Neural crest cell (in vitro differentiated cells): ENCODE data around the gene TPPP2. TPM values are rescaled to one million over a fixed set of nuclear protein-coding genes. Genes with fewer than 3 reads are reported as not detected.

Experiments
- DNase-seq: peaks from one replicate; pipeline ENCODE4 v3.0.0; 2021; ENCODE audit warnings: low read depth, mixed read lengths, low spot score
- H3K27ac Mint-ChIP-seq: one replicate; pipeline ENCODE4 v1.8.0; 2021; ENCODE audit warnings: mild to moderate bottlenecking, mixed read lengths; ENCODE audit not compliant: unreplicated experiment
- H3K27me3 Mint-ChIP-seq: 2 replicates; pipeline ENCODE4 v1.8.0; 2021; ENCODE audit warnings: low read depth, mild to moderate bottlenecking, mixed read lengths
- H3K36me3 Mint-ChIP-seq: 2 replicates; pipeline ENCODE4 v1.8.0; 2021; ENCODE audit warnings: low read depth, mild to moderate bottlenecking, mixed read lengths
- H3K4me1 Mint-ChIP-seq: 2 replicates; pipeline ENCODE4 v1.8.0; 2021; ENCODE audit warnings: mixed read lengths
- H3K4me3 Mint-ChIP-seq: one replicate; pipeline ENCODE4 v1.8.0; 2021; ENCODE audit warnings: mild to moderate bottlenecking, mixed read lengths
- H3K9me3 Mint-ChIP-seq: 2 replicates; pipeline ENCODE4 v1.8.0; 2021; ENCODE audit warnings: mixed read lengths
- CTCF ChIP-seq: fragments of 200-600 bp; sonication (generic); conservative IDR thresholded peaks from 2 replicates; pipeline ENCODE4 v1.5.0; 2021; ENCODE audit warnings: antibody characterized with exemption, mild to moderate bottlenecking
- total RNA-seq: library from RNA; stranded (reverse); gene quantifications from 2 replicates; pipeline ENCODE4 v1.2.1, GENCODE V29; 2021

Gene TPPP2
- total RNA-seq, 1 donor from 2014 or later: not detected

DNA sequence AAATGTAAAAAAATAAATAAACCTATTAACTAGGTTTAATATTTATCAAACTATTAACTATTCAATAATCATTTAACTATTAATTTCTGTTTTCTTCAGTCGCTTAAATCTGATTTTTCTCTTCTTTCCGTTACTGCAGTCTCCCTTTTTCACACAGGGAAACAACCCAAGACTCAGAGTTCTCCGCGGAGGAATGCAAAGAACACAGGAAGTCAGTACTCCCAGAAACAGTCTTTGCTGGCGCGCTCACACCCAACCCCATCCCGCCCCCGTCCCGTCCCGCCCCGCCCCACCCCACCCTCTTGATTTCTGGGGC, 40.6 kb upstream of the TPPP2 start:
- H3K27me3 Mint-ChIP-seq: peaks cover 12% of the 10 kb centered on the region
- H3K27ac Mint-ChIP-seq: no peak overlapping the region
- peak overlapping the region; percentile 96 for H3K4me3 Mint-ChIP-seq
- H3K9me3 Mint-ChIP-seq: no peaks in the 10 kb centered on the region
- TF ChIP-seq CTCF: no peak
- no peak for DNase-seq
- peaks cover 26% of the 10 kb centered on the region for H3K4me1 Mint-ChIP-seq
- H3K36me3 Mint-ChIP-seq: peaks cover 8% of the 10 kb centered on the region

DNA sequence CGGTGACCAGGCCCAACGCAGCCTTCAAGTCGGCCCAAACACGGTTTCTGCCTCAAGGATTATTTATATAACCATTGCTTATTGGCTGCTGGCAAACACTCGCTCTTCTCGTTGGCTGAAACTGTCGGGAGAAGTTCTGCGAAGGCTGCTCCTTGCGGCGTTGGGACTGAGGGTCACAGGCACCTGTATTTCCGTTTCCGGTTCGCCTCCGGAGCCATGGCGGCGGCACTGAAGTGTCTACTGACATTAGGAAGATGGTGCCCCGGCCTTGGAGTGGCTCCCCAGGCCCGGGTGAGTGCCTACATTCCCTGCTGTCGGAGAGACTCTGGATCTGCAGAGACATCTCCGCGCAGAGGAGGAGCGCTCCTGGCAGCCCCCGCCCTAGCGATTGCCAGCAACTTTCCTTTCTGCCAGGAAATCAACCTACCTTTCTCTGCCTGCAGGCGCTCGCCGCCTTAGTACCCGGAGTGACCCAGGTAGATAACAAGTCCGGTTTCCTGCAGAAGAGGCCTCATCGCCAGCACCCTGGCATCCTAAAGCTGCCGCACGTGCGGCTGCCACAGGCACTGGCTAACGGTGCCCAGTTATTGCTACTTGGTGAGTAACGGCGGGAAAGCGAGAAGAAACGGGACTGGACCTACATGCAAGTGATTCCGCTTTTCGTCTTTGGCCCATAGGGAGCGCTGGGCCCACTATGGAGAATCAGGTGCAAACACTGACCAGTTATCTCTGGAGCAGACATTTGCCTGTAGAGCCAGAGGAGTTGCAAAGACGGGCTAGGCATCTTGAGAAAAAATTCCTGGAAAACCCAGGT, 40.0 kb upstream of the TPPP2 start, which contains the start of gene METTL17:
TSS of gene METTL17 (plus strand) at position 194 of the 814 bp plus-strand sequence. CDS start at position 217, 23 bp downstream.
- peaks cover 12% of the 10 kb centered on the region for H3K27me3 Mint-ChIP-seq
- peak within 1 kb of the TSS; percentile 96 for H3K4me3 Mint-ChIP-seq
- peaks cover 11% of the 10 kb centered on the region for H3K36me3 Mint-ChIP-seq
- no peaks in the 10 kb centered on the region for H3K9me3 Mint-ChIP-seq
- H3K4me1 Mint-ChIP-seq: peaks cover 26% of the 10 kb centered on the region
- H3K27ac Mint-ChIP-seq: peak within 1 kb of the TSS; percentile 9
- peak; percentile 80 for DNase-seq
- peak; percentile 56 for TF ChIP-seq CTCF

GRCh38 chr14:20996521-20996920, 33.5 kb upstream of the TPPP2 start:
- no peaks in the 10 kb centered on the region for H3K9me3 Mint-ChIP-seq
- H3K27me3 Mint-ChIP-seq: no peaks in the 10 kb centered on the region
- no peak overlapping the region for H3K27ac Mint-ChIP-seq
- TF ChIP-seq CTCF: no peak
- H3K4me3 Mint-ChIP-seq: no peak overlapping the region
- peaks cover 12% of the 10 kb centered on the region for H3K36me3 Mint-ChIP-seq
- DNase-seq: no peak
- H3K4me1 Mint-ChIP-seq: peaks cover 6% of the 10 kb centered on the region

DNA sequence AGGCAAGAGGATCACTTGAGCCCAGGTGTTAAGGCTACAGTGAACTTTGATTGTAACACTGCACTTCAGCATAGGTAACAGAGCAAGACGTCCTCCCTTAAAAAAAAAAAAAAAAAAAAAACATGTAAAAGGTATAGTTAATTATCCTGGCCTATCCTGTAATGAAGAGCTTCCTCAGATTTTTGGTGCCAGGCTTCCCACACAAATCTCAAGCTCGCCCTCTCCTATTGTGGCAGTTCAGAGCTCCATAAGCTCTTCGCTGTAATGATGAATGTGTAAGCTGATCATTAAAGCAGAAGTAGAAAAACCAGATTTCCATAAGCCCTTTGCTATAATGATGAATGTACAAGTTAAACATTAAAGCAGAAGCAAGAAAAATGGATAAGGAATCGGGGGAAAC, 32.9 kb upstream of the TPPP2 start:
- peaks cover 12% of the 10 kb centered on the region for H3K36me3 Mint-ChIP-seq
- no peak for TF ChIP-seq CTCF
- no peaks in the 10 kb centered on the region for H3K27me3 Mint-ChIP-seq
- no peak overlapping the region for H3K27ac Mint-ChIP-seq
- no peak overlapping the region for H3K4me3 Mint-ChIP-seq
- H3K9me3 Mint-ChIP-seq: no peaks in the 10 kb centered on the region
- H3K4me1 Mint-ChIP-seq: peaks cover under 1% of the 10 kb centered on the region
- DNase-seq: no peak

- no peak overlapping the region for H3K27ac Mint-ChIP-seq
Observed at GRCh38 chr14:20997564-20997963, 32.5 kb upstream of the TPPP2 start.

More at GRCh38 chr14:20997564-20997963, 32.5 kb upstream of the TPPP2 start:
- H3K27me3 Mint-ChIP-seq: no peaks in the 10 kb centered on the region
- no peaks in the 10 kb centered on the region for H3K9me3 Mint-ChIP-seq
- no peak overlapping the region for H3K4me3 Mint-ChIP-seq
- H3K4me1 Mint-ChIP-seq: no peaks in the 10 kb centered on the region
- H3K36me3 Mint-ChIP-seq: peaks cover 12% of the 10 kb centered on the region
- TF ChIP-seq CTCF: no peak
- no peak for DNase-seq
